ENCODE measurements around the gene SALL4.

DNA sequence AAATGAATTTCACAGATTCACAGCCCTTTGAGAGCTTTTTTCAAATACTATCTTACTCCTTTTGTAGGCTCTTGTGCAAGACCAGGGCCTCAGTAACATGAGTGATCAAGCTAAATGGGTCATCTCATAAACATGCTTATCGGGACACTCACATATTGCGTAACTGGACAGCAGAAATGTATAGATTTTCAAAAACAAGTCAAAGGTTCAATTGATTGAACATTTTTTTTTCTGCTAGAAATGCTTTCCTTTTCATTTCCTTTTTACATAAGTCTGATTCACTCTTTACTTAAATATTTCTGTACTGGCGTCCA, 8.7 kb upstream of the SALL4 start:
- TF ChIP-seq, protein P1, sequence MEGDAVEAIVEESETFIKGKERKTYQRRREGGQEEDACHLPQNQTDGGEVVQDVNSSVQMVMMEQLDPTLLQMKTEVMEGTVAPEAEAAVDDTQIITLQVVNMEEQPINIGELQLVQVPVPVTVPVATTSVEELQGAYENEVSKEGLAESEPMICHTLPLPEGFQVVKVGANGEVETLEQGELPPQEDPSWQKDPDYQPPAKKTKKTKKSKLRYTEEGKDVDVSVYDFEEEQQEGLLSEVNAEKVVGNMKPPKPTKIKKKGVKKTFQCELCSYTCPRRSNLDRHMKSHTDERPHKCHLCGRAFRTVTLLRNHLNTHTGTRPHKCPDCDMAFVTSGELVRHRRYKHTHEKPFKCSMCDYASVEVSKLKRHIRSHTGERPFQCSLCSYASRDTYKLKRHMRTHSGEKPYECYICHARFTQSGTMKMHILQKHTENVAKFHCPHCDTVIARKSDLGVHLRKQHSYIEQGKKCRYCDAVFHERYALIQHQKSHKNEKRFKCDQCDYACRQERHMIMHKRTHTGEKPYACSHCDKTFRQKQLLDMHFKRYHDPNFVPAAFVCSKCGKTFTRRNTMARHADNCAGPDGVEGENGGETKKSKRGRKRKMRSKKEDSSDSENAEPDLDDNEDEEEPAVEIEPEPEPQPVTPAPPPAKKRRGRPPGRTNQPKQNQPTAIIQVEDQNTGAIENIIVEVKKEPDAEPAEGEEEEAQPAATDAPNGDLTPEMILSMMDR (IDR thresholded peaks at IDR 0.05), result no peak
- TF ChIP-seq POLR2A (IDR thresholded peaks at IDR 0.05), result no peak
- TF ChIP-seq POLR2AphosphoS5 (IDR thresholded peaks at IDR 0.05), result no peak

All from transverse colon (tissue), 4 donors.